Bone marrow (tissue), 2 donors: ENCODE data around the gene EDEM3.
"Not testable (repeated sequence)": the region's sequence is repeated elsewhere in the genome, so short reads cannot be mapped to it uniquely, and the experiment has no call there.

Experiments
- DNase-seq, 2 donors: peaks; one replicate each; lab custom pipeline; 2025; lab: John Stamatoyannopoulos, UW

Gene EDEM3, protein sequence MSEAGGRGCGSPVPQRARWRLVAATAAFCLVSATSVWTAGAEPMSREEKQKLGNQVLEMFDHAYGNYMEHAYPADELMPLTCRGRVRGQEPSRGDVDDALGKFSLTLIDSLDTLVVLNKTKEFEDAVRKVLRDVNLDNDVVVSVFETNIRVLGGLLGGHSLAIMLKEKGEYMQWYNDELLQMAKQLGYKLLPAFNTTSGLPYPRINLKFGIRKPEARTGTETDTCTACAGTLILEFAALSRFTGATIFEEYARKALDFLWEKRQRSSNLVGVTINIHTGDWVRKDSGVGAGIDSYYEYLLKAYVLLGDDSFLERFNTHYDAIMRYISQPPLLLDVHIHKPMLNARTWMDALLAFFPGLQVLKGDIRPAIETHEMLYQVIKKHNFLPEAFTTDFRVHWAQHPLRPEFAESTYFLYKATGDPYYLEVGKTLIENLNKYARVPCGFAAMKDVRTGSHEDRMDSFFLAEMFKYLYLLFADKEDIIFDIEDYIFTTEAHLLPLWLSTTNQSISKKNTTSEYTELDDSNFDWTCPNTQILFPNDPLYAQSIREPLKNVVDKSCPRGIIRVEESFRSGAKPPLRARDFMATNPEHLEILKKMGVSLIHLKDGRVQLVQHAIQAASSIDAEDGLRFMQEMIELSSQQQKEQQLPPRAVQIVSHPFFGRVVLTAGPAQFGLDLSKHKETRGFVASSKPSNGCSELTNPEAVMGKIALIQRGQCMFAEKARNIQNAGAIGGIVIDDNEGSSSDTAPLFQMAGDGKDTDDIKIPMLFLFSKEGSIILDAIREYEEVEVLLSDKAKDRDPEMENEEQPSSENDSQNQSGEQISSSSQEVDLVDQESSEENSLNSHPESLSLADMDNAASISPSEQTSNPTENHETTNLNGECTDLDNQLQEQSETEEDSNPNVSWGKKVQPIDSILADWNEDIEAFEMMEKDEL

DNA sequence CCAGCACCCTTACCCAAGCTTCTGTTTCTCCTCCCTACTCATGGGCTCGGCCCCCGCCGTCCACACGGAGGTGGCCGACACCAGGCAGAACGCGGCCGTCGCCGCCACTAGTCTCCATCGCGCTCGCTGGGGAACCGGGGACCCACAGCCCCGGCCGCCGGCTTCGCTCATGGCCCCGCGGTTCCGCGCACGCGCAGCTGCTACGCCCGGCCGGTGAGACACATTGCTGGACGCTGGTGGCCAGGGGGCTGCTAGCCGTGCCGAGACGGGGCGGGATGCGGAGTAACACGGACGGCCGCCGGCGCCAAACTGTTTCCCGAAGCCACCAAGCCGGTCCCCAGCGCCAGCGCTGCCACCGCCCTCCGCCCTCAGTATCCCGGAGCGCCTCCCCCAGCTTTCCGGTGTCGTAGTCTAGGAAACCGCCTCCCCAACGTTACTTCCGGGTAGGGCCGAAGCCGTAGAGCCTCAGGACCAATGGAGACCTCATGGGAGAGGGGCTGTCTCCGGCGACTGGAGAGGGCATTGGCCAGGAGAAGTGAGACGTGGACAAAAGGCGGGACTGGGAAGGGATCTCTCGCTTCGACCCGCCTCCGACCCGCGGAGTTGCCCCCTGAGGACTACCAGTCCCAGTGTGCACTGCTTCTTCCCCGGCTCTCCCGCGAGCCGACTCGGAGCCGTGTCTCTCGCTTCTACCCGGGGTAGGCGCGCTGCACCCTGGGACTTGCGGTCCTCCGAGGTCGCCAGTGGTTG lies at the start of gene EDEM3:
Gene EDEM3, minus strand, starts transcription at position 383 of the 750 bp plus-strand sequence. Its CDS starts 212 bp downstream, at position 171.
- peak; percentile 97 to 100 for DNase-seq

DNA sequence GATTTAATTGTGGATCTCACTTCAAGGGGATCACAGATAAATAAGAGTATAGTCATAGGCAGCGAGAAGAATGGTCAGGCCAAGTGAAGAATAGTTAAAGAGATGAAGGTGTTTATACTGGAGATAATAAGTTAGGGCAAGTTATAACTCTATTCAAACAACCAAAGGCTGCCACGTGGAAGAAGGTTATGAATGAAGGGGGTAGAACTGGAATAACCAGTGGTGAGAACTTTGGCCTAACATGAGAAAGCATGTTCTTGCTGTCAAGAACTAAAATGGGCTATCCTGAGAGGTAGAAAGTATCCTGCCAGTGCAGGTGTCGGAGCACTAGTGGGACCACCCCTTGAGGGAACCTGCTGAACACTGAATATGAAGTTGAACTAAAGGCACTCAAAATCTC lies 49.6 kb upstream of the EDEM3 start:
- DNase-seq: no peak

DNA sequence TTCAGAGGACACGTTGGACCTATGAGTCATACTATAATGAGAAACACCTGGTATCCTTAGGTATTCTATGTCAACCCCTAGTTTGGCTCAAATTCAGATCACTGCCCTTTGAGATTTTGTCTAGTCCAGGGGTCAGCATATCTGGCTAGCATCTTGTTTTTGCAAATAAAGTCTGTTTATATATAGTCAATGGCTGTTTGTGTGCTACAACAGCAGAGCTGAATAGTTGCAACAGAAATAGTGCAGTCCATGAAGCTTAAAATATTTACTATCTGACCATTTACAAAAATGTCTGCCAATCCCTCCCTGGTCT lies 48.5 kb upstream of the EDEM3 start:
- no peak for DNase-seq

DNA sequence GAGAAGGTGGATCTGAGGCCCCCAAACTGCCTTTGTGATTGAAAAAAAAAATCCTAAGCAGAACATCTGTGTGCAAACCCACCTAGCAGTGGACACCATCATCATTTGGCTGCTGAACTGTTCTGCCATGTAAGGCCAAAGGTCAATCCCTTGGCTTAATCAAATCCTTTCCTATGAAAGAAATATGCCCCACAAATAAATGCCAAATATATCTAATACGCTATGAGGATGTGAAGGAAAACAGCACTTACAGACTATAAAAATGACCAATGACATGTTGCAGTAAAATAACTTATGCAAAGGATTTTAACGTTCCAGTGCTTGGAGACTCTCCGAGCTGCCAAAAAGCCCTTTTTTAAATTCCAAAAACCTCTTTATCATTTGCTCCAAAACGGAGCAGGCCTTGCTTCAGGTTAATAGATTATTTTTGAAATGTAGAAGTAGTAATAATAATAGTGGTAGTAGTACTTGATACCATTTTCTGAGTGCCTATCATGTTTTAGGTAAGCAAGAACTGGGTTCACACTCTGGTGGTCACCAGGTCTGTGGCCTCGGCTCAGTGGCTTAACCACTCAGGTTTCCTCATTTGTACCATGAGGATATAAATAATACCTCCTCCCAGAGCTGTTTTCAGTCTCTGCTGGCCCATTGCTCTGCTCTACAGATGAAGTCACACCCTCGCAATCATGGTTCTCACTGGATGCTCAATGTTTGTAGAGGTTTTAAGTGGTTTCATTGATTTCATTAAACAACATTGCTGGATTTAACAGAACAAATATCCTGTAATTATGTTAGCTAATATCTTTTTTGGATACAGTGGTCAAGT lies 47.9 kb upstream of the EDEM3 start:
- DNase-seq: no peak

DNA sequence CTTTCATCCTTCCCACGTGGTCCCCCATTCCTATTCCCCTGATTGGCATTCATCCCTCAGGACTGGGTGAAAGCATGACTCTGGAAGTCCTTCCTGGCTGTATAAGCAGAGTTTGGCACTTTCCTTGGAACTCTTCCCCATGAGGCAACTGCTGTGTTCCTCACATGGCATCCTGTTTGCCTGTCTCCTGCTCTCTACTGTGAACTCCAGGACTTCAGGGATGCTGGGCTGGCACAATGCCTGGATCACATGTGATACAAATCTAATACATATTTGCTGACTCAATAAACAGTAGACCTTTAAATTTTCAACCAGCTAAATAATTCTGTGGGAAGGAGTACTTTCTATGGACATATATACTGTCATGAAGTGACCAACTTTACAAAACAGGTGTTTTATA lies 46.8 kb upstream of the EDEM3 start:
- no peak for DNase-seq

DNA sequence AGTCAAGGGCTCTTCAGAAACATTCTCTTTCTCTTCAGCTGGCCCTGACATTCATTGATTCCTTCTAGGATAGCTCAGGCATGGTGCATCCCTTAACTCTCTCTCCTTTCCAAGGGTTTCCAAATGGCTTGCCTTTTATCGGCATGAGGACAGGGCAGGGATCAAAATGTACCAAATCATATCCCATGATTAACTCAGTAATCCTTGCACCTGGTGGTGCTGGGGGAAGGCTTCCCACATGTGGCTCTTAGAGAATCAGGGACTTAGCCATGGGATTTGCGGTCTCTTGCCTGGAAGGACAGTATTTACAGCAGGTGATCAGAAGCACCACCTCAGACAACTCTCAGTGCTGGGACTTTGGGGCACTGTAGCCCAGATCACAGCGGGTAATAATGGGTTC lies 46.2 kb upstream of the EDEM3 start:
- no peak for DNase-seq

DNA sequence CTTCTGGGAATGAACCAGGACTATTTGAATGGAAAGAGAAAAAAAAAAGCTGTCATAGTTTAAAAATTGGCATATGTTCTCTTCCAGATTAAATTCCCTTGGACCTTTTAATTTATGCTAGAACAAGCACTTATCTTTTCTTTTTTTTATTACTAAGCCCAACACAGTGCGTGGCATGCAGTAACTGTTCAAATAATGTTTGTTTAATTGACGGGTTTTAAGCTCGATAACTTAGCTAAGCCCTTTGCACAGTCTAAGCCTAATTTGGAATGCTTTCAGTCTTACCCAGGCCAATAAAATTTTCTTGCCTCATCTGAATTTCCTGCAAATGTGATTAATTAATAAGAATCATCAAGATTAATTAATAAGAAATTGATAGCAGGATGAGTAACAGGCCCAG lies 39.3 kb upstream of the EDEM3 start:
- DNase-seq: no peak

DNA sequence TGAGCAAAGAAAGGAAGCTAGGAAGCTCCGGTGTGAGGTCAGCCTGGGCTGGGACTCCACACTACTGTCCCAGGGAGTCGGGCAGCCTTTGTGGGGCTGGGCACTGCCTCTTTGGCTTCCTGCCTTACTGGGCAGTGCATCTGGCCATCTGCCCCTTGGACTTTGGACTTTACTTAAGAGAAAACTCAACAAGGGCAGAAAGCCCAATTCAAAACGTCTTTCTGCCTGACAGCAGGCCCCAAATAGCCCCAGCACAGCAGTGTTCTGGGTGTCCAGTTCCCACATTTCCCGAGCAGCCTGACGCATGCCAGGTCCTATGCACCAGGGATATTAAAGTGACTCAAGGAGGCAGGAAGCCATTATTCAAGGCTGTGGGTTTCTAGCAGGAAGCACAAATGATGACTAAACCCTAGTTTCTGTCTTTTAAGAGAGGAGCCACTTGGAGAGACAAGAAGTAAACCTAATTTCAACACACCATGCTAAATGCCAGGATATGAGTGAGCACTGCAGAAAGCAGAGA lies 37.9 kb upstream of the EDEM3 start:
- DNase-seq: peak; percentile 27 to 96

DNA sequence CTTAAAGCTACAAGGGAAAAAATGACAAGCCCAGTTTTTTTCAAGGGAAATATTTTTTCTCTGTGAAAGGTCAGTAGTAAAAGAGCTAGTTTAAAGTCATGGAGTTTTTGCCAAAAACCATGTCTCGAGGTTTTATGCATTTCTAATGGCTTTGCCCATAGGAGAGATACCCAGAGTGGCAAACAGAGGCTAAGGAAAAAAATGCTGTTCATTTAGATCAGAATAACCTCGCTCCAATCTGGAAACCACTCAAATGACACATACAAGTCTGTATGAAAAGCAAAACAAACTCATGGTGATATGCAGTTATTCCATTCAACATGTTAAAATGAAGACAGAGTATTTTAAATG lies 36.9 kb upstream of the EDEM3 start:
- peak in 1 of 2 donors; percentile 7 for DNase-seq

DNA sequence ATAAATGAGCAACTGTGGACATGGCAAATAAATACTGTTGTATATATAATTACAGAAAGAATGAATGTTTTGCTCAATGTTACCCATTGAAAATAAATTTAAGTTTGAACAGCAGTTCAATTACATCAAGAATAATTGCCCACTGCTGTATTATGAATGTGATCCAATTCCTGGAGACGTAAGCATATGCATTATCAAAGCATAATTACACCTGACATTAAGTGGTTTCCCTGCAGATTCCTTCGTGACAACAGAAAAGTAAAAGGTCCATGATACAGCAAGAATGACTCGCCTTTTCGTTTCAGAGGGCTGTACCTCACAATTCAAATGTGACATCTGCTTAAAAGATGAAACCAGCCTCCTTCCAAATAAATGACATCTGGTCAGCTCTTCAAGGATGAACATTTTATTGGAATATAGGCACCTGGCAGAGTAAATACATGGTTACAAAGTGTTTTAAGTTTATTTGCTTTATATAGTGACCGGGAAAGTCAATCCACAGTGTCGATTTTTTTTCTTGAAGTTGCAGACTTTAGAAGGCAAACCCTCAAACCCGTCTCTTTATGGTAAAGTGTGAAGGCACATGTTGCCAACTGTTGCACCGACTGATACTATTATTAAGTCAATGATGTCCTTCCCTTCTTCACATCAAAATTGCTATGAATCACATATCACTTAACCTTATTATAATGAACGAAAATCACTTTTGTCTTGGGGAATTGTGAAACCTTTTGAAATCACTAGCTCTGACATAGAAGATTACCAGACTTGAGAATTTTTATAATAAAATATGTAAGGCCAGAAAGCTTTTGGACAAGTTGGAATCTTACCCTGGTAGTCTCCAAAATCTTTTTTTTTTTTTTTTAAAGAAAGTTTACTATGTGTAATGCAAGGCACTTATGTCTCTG lies 36.2 kb upstream of the EDEM3 start:
- no peak for DNase-seq

DNA sequence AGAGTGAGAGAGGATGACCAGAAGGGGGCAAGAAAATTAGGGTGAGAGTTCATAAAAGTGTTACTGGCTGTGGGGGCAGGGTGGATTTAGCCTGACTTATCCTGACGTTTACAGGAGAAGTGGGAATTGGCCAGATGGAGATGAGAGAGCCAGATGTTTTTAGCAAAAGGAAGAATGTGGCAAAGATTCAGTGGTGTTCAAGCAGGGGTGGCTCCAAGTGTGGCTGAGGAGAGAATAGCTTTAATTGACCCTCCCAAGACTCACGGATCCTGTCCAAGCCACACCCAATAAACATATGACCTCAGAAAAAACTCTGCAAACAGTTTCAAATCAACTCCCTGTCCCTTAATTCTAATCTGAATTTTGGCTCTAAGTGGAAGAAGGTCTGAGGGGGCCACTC lies 35.2 kb upstream of the EDEM3 start:
- DNase-seq: no peak

DNA sequence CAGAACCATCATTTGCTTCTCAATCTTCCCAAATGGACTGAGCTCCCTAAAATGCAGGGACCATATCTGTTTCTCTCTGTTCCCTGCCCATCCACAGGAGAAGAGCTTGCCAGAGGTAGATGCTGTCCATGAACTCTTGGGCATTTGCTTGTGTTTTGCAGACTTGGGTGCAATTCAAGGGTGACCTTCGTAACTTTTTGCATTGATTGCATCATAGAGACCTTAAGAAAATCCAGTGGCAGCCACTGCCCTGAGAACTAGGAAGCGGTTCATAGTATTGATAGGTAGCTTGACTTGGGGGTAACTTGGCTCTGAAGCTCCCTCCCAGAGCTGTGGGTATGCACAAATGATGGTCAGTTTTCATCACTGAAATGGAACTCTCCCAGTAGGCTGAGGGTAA lies 34.3 kb upstream of the EDEM3 start:
- no peak for DNase-seq

DNA sequence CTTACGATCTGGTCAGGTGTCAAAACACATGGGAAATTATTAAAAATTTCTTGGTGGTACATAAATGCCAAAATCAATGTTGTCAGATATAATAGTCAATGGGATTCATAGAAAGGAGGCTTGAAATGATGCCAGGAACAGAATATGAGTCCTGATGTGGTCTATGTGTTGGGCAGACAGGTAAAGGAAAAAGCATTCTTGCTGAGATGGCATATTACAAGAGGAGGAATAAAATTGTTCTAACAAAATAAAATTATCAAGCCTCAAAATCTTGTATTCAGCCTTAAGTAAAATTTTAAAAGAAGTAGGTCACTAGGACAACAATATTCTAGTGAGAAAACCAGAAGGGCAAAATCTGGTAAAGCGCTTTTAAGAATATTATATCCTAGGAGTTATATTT lies 30.9 kb upstream of the EDEM3 start:
- DNase-seq: no peak

DNA sequence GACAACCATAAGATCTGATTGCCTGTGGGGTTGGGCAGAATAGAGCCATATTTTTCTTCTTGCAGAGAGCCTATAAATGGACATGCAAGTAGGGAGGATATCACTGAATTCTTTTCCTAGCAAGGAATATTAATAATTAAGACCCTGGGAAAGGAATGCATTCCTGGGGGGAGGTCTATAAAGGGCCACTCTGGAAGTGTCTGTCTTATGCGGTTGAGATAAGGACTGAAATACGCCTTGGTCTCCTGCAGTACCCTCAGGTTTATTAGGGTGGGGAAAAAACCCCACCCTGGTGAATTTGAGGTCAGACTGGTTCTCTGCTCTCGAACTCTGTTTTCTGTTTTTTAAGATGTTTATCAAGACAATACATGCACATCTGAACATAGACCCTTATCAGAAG lies 29.1 kb upstream of the EDEM3 start:
- DNase-seq: not testable (repeated sequence)

DNA sequence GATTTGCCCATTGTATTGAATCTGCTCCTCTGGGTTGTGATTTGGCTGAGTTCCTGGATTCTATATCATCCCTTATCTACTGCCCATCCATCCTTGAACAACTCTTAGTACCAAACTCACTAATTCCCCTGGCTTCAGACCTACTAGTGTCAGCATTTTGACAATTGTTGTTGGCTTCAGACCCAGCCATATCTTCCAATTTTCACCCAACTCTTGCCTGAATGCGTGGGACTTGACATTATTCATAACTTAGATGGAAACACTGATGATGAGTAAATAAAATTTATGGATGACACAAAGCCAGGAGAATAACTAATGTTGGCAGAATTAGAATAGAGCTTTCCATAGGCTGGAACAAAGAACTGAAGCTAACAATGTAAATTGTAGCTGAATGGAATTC lies 27.3 kb upstream of the EDEM3 start:
- no peak for DNase-seq

DNA sequence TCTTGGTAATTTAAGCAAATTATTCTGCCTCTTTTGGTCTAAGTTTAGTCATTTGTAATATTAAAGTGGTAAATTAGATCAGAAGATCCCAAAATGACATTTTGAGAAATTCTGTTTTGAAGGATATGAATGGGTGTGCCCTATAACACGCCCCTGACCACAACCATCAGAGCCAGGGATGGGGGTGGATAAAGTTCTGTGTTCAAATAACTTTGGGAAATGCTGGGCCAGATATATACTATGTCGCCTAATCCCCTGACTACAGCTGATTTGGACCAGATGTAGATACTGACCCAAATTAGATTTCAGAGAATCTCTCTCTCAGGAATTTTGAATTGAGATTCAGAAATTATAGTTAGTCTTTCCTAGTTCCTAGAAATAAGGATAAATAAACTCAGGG lies 21.2 kb upstream of the EDEM3 start:
- DNase-seq: no peak

DNA sequence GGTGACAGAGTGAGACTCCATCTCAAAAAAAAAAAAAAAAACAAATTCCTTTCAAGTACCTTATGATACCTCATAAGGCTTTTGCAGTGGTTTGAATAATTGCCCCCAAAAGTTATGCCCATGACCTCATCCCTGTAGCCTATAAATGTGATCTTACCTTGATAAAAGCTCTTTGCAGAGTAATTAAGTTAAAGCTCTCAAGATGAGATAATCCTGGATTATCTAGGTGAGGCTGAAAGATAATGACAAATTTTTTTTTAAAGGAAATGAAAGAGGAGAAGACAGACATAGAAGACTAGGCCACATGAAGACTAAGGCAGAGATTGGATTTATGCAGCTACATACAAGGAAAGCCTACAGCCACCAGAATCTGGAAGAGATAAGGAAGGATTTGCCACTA lies 20.7 kb upstream of the EDEM3 start:
- DNase-seq: no peak

DNA sequence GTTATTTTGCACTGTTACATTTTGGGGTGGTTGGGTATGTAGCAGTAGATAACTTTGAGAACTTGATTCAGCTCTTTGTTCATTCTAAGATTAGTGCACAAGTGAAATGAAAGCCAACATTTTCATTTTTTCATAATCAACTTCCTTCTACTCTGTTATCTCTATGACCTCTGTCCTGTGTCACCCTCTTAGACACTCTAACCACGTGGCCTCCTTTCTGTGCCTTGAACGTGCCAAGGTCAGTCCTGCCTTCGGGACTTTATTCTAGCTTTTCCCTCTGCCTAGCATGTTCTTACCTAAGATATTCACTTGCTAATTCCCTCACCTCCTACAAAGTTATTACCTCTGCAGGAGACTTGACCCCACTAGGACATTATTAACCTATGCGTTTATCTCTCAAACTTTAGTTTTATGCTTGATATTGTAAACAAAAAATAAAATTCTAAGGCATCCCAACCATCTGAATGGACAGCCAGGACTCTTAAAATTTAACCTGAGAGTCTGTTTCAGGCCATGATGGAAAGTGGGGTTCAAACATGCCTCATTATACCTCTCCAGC lies 19.2 kb upstream of the EDEM3 start:
- no peak for DNase-seq

DNA sequence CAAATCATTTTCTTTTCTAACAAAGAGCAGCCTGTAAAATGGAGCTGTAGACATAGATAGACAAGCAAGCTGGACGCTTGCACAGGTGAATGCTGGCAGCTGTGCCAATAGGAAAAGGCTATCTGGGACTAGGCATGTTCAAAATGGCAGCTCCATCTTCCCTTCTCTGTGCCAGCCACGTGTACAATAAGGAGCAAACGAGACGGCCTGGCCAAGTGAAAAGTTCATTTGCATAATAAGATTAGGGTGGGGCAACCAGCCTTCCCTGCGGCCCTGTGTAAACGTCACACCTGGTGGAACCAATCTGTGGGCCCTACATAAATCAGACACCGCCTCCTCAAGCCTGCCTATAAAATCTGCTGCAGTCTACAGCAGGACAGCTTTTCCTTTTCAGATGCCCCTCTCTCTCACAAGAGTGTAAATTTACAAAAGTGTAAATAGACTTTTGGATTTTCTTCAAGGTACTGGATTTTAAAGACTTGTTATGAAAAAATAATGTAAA lies 16.6 kb upstream of the EDEM3 start:
- DNase-seq: no peak
